ENCODE data around the gene ISG15.

DNA sequence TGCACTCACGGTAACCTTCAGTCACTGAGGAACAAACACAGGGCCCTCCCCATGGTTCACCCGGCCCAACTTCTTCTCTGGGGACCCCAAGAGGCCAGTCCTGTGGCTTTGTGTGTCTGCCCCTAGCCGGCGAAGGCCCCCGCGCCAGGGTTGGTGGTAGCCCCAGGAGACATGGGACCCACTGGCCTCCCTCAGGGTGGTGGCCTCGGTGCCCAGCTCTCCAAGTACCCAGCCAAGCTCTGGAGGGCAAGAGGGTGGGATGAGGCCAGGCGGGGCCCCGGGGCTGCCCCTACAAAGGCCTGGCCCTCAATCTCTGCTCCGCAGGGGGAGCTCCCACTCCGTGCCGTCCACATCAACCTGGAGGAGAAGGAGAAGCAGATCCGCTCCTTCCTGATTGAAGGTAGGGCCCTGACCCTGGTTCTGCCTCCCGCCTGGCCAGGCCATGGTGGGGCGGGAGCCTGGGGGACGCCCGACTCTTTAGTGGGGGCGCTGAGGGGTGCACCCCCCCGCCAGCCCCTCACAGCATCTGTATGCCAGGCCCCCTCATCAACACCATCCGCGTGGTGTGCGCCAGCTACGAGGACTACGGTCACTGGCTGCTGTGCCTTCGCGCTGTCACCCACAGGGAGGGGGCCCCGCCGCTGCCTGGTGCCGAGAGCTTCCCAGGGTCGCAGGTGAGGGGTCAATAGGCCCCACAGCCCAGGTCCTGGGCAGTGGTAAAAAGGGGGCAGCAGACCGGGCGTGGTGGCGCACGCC lies 41.4 kb upstream of the ISG15 start:
- TF ChIP-seq CTCF (IDR thresholded peaks at IDR 0.05) (no peak), POLR2A (IDR thresholded peaks at IDR 0.05) (no peak)

Data from body of pancreas (tissue), 4 donors.